Lung (tissue), 12 donors: ENCODE measurements around the gene PMF1. TPM values are rescaled to one million over a fixed set of nuclear protein-coding genes. Genes with fewer than 3 reads are reported as not detected.

Source experiments
- ATAC-seq: fragments of 200-7000 bp; cut with Tn5 transposase; one replicate; pipeline ENCODE4 v1.9.1; 2020; ENCODE audit warnings: moderate number of reproducible peaks; ENCODE audit not compliant: insufficient read depth, low FRiP score
- DNase-seq, 3 donors: peaks; one replicate each; pipeline ENCODE4 v3.0.0-alpha.2; 2013 to 2017
- H3K27ac ChIP-seq, 2 donors: one replicate each; pipeline ENCODE4 v1.5.1; 2013; ENCODE audit warnings: mild to moderate bottlenecking in 2 of 2, moderate library complexity in 2 of 2, control low read depth in 1 of 2, inconsistent platforms in 1 of 2, low read depth in 1 of 2, low read length in 1 of 2
- H3K27me3 ChIP-seq, 3 donors: one replicate each; pipeline ENCODE4 v1.5.1; 2013; ENCODE audit warnings: low read length in 2 of 3; ENCODE audit not compliant: control insufficient read depth in 3 of 3, insufficient read depth in 3 of 3
- H3K36me3 ChIP-seq, 4 donors: one replicate each; pipeline ENCODE4 v1.5.1; 2013; ENCODE audit warnings: low read length in 4 of 4, mild to moderate bottlenecking in 1 of 4, moderate library complexity in 1 of 4; ENCODE audit not compliant: control insufficient read depth in 4 of 4, insufficient read depth in 4 of 4
- H3K4me1 ChIP-seq, 5 donors: one replicate each; pipeline ENCODE4 v1.5.1; 2013; ENCODE audit warnings: low read length in 5 of 5, mild to moderate bottlenecking in 2 of 5, moderate library complexity in 1 of 5; ENCODE audit not compliant: control insufficient read depth in 5 of 5, insufficient read depth in 5 of 5
- H3K4me3 ChIP-seq: one replicate; pipeline ENCODE4 v1.5.1; 2013; ENCODE audit warnings: mild to moderate bottlenecking, control low read depth, moderate library complexity
- H3K9ac ChIP-seq, 2 donors: one replicate each; pipeline ENCODE4 v1.5.1; 2013; ENCODE audit warnings: low read length in 2 of 2, control low read depth in 1 of 2; ENCODE audit not compliant: insufficient read depth in 1 of 2
- H3K9me3 ChIP-seq, 4 donors: one replicate each; pipeline ENCODE4 v1.5.1; 2013; ENCODE audit warnings: low read length in 3 of 4, mild to moderate bottlenecking in 1 of 4, moderate library complexity in 1 of 4; ENCODE audit not compliant: control insufficient read depth in 4 of 4, insufficient read depth in 3 of 4
- CTCF ChIP-seq: IDR thresholded peaks from 2 replicates; pipeline ENCODE4 v1.5.1; 2012; ENCODE audit warnings: mild to moderate bottlenecking; ENCODE audit errors: control extremely low read depth, extremely low read depth
- WGBS, 2 donors: extraction: QIAGEN DNeasy Blood & Tissue Kit; methylation state at CpG; one replicate each; pipeline ENCODE4 v1.1.7; 2013; 5-methylcytosine and 5-hydroxymethylcytosine counted together
- polyA plus RNA-seq, 2 donors: library from polyadenylated mRNA; stranded (reverse); fragments of 200-250 nt; gene quantifications; one replicate each; pipeline ENCODE4 v1.2.1, GENCODE V29; 2013
- total RNA-seq, 2 donors: library from RNA; depleted of rRNA in 1 of 2; stranded (reverse); fragments of >200 nt in 1 of 2; gene quantifications; one replicate each; pipeline ENCODE4 v1.2.1, GENCODE V29; 2014 to 2021
- donor health status: control.
- donor health status: control.
- donor health status: Bipolar disorder and iron deficiency.
- donor health status: healthy.
- donor health status: DM: yes; HTN: yes; CAD: no.

PMF1 gene
- total and polyA plus RNA-seq, 4 donors = 60.0 to 144 (median 64.7) TPM

GRCh38 chr1:156247460-156248322 lies 34.9 kb downstream of the PMF1 start, which contains the start of gene PAQR6:
Gene PAQR6 (minus strand): TSS chr1:156248056. CDS start chr1:156246731, 1,325 bp downstream.
- peaks cover 0 to 1% (median 0%) of the 10 kb centered on the region in 4 donors for H3K9me3 ChIP-seq
- no peak within 1 kb of the TSS for H3K9ac ChIP-seq
- peaks cover 0 to 13% (median 0%) of the 10 kb centered on the region in 5 donors for H3K4me1 ChIP-seq
- peak within 1 kb of the TSS in 1 of 2 donors; percentile 5 for H3K27ac ChIP-seq
- H3K36me3 ChIP-seq = peaks cover 9 to 36% (median 22%) of the 10 kb centered on the region in 4 donors
- TF ChIP-seq CTCF = no peak
- DNase-seq (peak in 2 of 3 donors; percentile 34 to 49), ATAC-seq (no peak)
- H3K27me3 ChIP-seq = peaks cover 0 to 16% (median 12%) of the 10 kb centered on the region in 3 donors
- 55 to 80% methylated on average over 16 of the region's 16 CpGs for WGBS, 2 donors
- H3K4me3 ChIP-seq = no peak within 1 kb of the TSS

GRCh38 chr1:156248323-156248683 lies 35.5 kb downstream of the PMF1 start:
- Histone ChIP-seq H3K9me3 (peaks cover 0 to 1% (median 0%) of the 10 kb centered on the region in 4 donors), H3K36me3 (peaks cover 16 to 41% (median 27%) of the 10 kb centered on the region in 4 donors), H3K4me3 (no peak overlapping the region), H3K9ac (no peak overlapping the region), H3K27me3 (peaks cover 0 to 16% (median 12%) of the 10 kb centered on the region in 3 donors), H3K4me1 (peaks cover 0 to 15% (median 0%) of the 10 kb centered on the region in 5 donors), H3K27ac (peak overlapping the region in 1 of 2 donors; percentile 5)
- no peak for TF ChIP-seq CTCF
- no peak for DNase-seq
- WGBS, 2 donors = 65 to 92% methylated on average over 2 to 4 of the region's 4 CpGs
- no peak for ATAC-seq

- no peak overlapping the region for H3K27ac ChIP-seq
- DNase-seq (no peak), ATAC-seq (no peak)
- H3K4me1 ChIP-seq = peaks cover 0 to 15% (median 0%) of the 10 kb centered on the region in 5 donors
- peaks cover 0 to 1% (median 0%) of the 10 kb centered on the region in 4 donors for H3K9me3 ChIP-seq
- peaks cover 22 to 46% (median 35%) of the 10 kb centered on the region in 4 donors for H3K36me3 ChIP-seq
- TF ChIP-seq CTCF = no peak
- no peak overlapping the region for H3K9ac ChIP-seq
- no peak overlapping the region for H3K4me3 ChIP-seq
- peaks cover 0 to 12% (median 12%) of the 10 kb centered on the region in 3 donors for H3K27me3 ChIP-seq
- WGBS, 2 donors = 89 to 92% methylated on average over 5 of the region's 5 CpGs
Observed at GRCh38 chr1:156249593-156249992, 36.8 kb downstream of the PMF1 start.
